Keratinocyte (primary cell): Measurements from ENCODE around the gene CUL2. TPM values are rescaled to one million over a fixed set of nuclear protein-coding genes. Genes with fewer than 3 reads are reported as not detected.

Experiments used
- DNase-seq: peaks from one replicate; pipeline ENCODE4 v3.0.0-alpha.2; 2011; ENCODE audit warnings: low read depth, missing footprints, low spot score
- FAIRE-seq: peaks from 2 replicates; lab custom pipeline; 2011; peaks lifted over from hg19 to GRCh38; lab: Jason Lieb, UNC
- H2AFZ ChIP-seq: 2 replicates; pipeline ENCODE4 v1.6.0; 2012; ENCODE audit warnings: low read length, control low read depth, inconsistent platforms; ENCODE audit not compliant: control insufficient read depth
- H3K27ac ChIP-seq: 2 replicates; pipeline ENCODE4 v1.5.1; 2011; ENCODE audit warnings: low read length; ENCODE audit not compliant: control insufficient read depth, insufficient read depth
- H3K27me3 ChIP-seq: 3 replicates; pipeline ENCODE4 v1.6.0; 2011; ENCODE audit warnings: low read length; ENCODE audit not compliant: control insufficient read depth, insufficient read depth; ENCODE audit errors: extremely low read depth
- H3K36me3 ChIP-seq, 2 experiments: 2 replicates in 1 of 2; 3 replicates in 1 of 2; pipeline ENCODE4 v1.5.1; 2011; ENCODE audit warnings: low read length in 2 of 2, mild to moderate bottlenecking in 1 of 2; ENCODE audit not compliant: control insufficient read depth in 2 of 2, insufficient read depth in 2 of 2; ENCODE audit errors: extremely low read depth in 1 of 2
- H3K4me1 ChIP-seq: 3 replicates; pipeline ENCODE4 v1.5.1; 2011; ENCODE audit warnings: low read length; ENCODE audit not compliant: control insufficient read depth, insufficient read depth; ENCODE audit errors: extremely low read depth
- H3K4me2 ChIP-seq: 3 replicates; pipeline ENCODE4 v1.6.0; 2011; ENCODE audit warnings: low read depth, low read length; ENCODE audit not compliant: control insufficient read depth, insufficient read depth; ENCODE audit errors: extremely low read depth
- H3K4me3 ChIP-seq, 3 experiments: fragments of 200-600 bp in 1 of 3; sonication (generic) in 1 of 3; 2 replicates in 2 of 3; 3 replicates in 1 of 3; pipeline ENCODE4 v1.5.1; 2011 to 2016; ENCODE audit warnings: low read length in 3 of 3, mild to moderate bottlenecking in 3 of 3, control low read depth in 2 of 3, inconsistent platforms in 1 of 3, low read depth in 1 of 3, mixed read lengths in 1 of 3, mixed run types in 1 of 3, moderate library complexity in 1 of 3; ENCODE audit not compliant: control insufficient read depth in 2 of 3, insufficient read depth in 2 of 3; ENCODE audit errors: extremely low read depth in 1 of 3
- H3K79me2 ChIP-seq: 2 replicates; pipeline ENCODE4 v1.6.0; 2012; ENCODE audit warnings: low read length; ENCODE audit not compliant: control insufficient read depth, insufficient read depth
- H3K9ac ChIP-seq: 3 replicates; pipeline ENCODE4 v1.6.0; 2011; ENCODE audit warnings: low read length; ENCODE audit not compliant: control insufficient read depth, insufficient read depth; ENCODE audit errors: extremely low read depth
- H3K9me1 ChIP-seq: 3 replicates; pipeline ENCODE4 v1.6.0; 2011; ENCODE audit warnings: low read length; ENCODE audit not compliant: control insufficient read depth, insufficient read depth; ENCODE audit errors: extremely low read depth
- H3K9me3 ChIP-seq: 2 replicates; pipeline ENCODE4 v1.5.1; 2012; ENCODE audit warnings: low read depth, low read length; ENCODE audit not compliant: control insufficient read depth
- H4K20me1 ChIP-seq: 3 replicates; pipeline ENCODE4 v1.6.0; 2011; ENCODE audit warnings: low read length; ENCODE audit not compliant: control insufficient read depth, insufficient read depth; ENCODE audit errors: extremely low read depth
- EZH2 ChIP-seq: IDR thresholded peaks from one replicate; pipeline ENCODE4 v1.6.1; 2012; ENCODE audit warnings: inconsistent platforms, mild to moderate bottlenecking, low read length, moderate library complexity
- dilution Hi-C: fragments of 300-500 bp; cut with MboI; formaldehyde crosslinking; loops from one replicate; pipeline ENCODE4 v1.7.0; 2020; ENCODE audit warnings: low sequenced_read_pairs; ENCODE audit not compliant: extremely low pct_ligation_motif_present
- polyA plus RNA-seq, 5 experiments: library from polyadenylated mRNA; depleted of rRNA in 3 of 5; stranded (reverse) in 3 of 5; stranded (forward) in 1 of 5; unstranded in 1 of 5; fragments of >200 nt; gene quantifications; 1 replicate in 1 of 5; 2 replicates in 3 of 5; 3 replicates in 1 of 5; pipeline versions ENCODE4 v1.2.1 to v1.2.3, GENCODE V29; 2011 to 2012; ENCODE audit warnings: missing spikeins in 2 of 5, low read depth in 1 of 5, low replicate concordance in 1 of 5
- TF ChIP-seq, protein P1 (sequence below), 3 experiments: IDR thresholded peaks in 1 of 3; conservative IDR thresholded peaks in 1 of 3; optimal IDR thresholded peaks in 1 of 3; 2 replicates in 2 of 3; 3 replicates in 1 of 3; pipeline versions ENCODE3 to v1.5.1; 2011; ENCODE audit warnings: low read length in 3 of 3, mild to moderate bottlenecking in 3 of 3, moderate library complexity in 2 of 3, control low read depth in 1 of 3, inconsistent platforms in 1 of 3; ENCODE audit not compliant: insufficient read depth in 2 of 3; ENCODE audit errors: extremely low read depth in 1 of 3

CUL2 gene
- polyA plus RNA-seq, 1 donor (not counting 4 experiments of a cell fraction or from before 2014, with no cell fraction given) = 39.7 TPM

DNA sequence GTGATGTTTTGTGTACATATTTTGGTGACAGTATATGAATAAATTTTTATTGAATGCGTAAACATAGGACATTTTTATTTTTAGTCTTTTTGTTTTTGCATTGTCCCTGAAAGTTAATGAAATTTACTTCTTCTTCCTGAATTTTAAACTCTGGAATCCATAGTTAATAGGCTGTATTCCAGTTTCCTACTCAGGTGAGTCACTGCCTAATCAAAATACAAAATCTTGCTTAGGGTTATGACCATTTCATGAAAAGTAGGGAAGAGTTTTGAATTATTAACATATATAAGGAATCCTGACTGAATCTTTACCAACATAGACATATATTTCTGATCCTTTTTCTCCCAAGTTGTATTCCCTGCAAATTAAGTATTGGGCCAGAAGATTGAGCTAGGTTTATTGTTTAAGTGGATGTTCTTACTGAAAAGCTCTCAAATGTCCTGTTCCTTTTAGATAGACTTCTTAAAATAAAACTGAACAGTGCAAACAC lies 39.1 kb upstream of the CUL2 start:
- no peaks in the 10 kb centered on the region for H3K36me3 ChIP-seq
- TF ChIP-seq, protein P1, sequence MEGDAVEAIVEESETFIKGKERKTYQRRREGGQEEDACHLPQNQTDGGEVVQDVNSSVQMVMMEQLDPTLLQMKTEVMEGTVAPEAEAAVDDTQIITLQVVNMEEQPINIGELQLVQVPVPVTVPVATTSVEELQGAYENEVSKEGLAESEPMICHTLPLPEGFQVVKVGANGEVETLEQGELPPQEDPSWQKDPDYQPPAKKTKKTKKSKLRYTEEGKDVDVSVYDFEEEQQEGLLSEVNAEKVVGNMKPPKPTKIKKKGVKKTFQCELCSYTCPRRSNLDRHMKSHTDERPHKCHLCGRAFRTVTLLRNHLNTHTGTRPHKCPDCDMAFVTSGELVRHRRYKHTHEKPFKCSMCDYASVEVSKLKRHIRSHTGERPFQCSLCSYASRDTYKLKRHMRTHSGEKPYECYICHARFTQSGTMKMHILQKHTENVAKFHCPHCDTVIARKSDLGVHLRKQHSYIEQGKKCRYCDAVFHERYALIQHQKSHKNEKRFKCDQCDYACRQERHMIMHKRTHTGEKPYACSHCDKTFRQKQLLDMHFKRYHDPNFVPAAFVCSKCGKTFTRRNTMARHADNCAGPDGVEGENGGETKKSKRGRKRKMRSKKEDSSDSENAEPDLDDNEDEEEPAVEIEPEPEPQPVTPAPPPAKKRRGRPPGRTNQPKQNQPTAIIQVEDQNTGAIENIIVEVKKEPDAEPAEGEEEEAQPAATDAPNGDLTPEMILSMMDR (optimal IDR thresholded peaks at IDR 0.05 in 1 of 3, IDR thresholded peaks at IDR 0.05 in 1 of 3, conservative IDR thresholded peaks at IDR 0.05 in 1 of 3; ENCODE audit: extremely low read depth in 1 of 3, insufficient read depth in 2 of 3, low read length in 3 of 3) = no peak
- no peak for TF ChIP-seq EZH2
- H3K4me2 ChIP-seq = no peak overlapping the region
- H3K79me2 ChIP-seq = peaks cover 11% of the 10 kb centered on the region
- DNase-seq = no peak
- H2AFZ ChIP-seq = no peak overlapping the region
- dilution Hi-C loops = no loop called here
- H3K9ac ChIP-seq = no peak overlapping the region
- H3K4me3 ChIP-seq = no peak overlapping the region
- FAIRE-seq = no peak
- no peaks in the 10 kb centered on the region for H3K27me3 ChIP-seq
- H3K4me1 ChIP-seq = peaks cover 20% of the 10 kb centered on the region
- H3K9me1 ChIP-seq = no peaks in the 10 kb centered on the region
- H4K20me1 ChIP-seq = no peaks in the 10 kb centered on the region
- no peaks in the 10 kb centered on the region for H3K9me3 ChIP-seq
- no peak overlapping the region for H3K27ac ChIP-seq

DNA sequence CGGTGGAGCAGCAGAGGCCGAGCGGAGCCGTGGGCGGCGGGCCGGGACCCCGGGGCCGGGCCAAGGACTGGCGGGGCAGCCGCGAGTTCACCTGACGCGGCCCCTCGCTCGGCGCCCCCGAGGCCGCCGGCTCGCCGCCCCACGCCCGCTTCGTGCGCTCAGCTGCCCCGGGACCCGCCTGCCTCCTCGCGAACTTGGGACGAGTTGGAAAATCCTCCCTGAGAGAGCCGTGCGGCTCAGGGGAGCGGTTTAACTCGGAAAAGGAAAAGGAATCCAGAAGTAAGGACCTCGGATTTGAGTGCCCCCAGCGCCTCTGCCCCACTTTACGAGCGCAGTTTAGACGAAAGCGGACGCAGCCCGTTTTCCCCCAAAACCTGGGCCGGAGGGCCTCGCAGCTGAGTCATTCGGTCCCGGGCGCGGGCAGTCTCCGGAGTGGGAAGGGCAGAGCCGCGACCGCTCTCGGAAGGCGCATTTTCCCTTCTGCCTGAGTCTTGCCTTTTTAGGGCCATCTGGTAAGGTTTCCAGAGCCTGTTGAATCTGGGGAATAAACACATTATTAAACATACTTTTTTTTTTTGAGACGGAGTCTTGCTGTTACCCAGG lies 37.2 kb upstream of the CUL2 start:
- Histone ChIP-seq H3K9ac (peak overlapping the region; percentile 99), H3K36me3 (no peaks in the 10 kb centered on the region), H2AFZ (peak overlapping the region; percentile 69), H3K4me3 (peak overlapping the region; percentile 86 to 91 (median 88)), H4K20me1 (no peaks in the 10 kb centered on the region), H3K9me3 (no peaks in the 10 kb centered on the region), H3K79me2 (peaks cover 11% of the 10 kb centered on the region), H3K27ac (peak overlapping the region; percentile 99), H3K27me3 (no peaks in the 10 kb centered on the region), H3K4me1 (peaks cover 20% of the 10 kb centered on the region), H3K4me2 (peak overlapping the region; percentile 80), H3K9me1 (no peaks in the 10 kb centered on the region)
- dilution Hi-C loops = no loop called here
- DNase-seq (no peak), FAIRE-seq (no peak)
- TF ChIP-seq EZH2 = no peak
- TF ChIP-seq, protein P1 (optimal IDR thresholded peaks at IDR 0.05 in 1 of 3, IDR thresholded peaks at IDR 0.05 in 1 of 3, conservative IDR thresholded peaks at IDR 0.05 in 1 of 3; ENCODE audit: extremely low read depth in 1 of 3, insufficient read depth in 2 of 3, low read length in 3 of 3) = no peak
